K562 (cell line): Measurements from ENCODE around the gene PDK3. TPM values are rescaled to one million over a fixed set of nuclear protein-coding genes. Genes with fewer than 3 reads are reported as not detected.
A peak's percentile ranks its signal among the peaks of the same experiment; 100 is the strongest.

Experiments used
- ATAC-seq: fragments of 200-7000 bp; cut with Tn5 transposase; 3 replicates; pipeline ENCODE4 v1.9.1; 2020; ENCODE audit warnings: moderate library complexity
- BruUV-seq: library from RNA; stranded (reverse); fragments of 400-500 nt; replicated peaks from 2 replicates; lab custom pipeline; 2021; lab: Mats Ljungman, UMichigan
- CTCF ChIA-PET: fragments of 300-600 bp; formaldehyde crosslinking; extraction: SDS; loops from one replicate; lab custom pipeline; 2021; ENCODE audit warnings: low intra/inter-chr PET ratio; lab: Yijun Ruan, JAX
- POLR2A ChIA-PET: fragments of 300-600, 350-650 bp; sonication (Branson Sonifier 250); formaldehyde crosslinking; extraction: SDS; loops from one replicate; lab custom pipeline; 2021; ENCODE audit warnings: antibody characterized with exemption, inconsistent platforms; lab: Yijun Ruan, JAX
- DNase-seq, 4 experiments: peaks; one replicate each; pipeline versions ENCODE4 v3.0.0 to v3.0.0-alpha.2; 2011 to 2018; ENCODE audit warnings: low spot score in 3 of 4, mixed read lengths in 3 of 4; ENCODE audit errors: extremely low read depth in 1 of 4
- FAIRE-seq: peaks from 2 replicates; lab custom pipeline; 2011; peaks lifted over from hg19 to GRCh38; lab: Jason Lieb, UNC
- H2AFZ ChIP-seq: 2 replicates; pipeline ENCODE4 v1.6.0; 2011; ENCODE audit warnings: low read depth, low read length, control low read depth, inconsistent platforms
- H3K27ac ChIP-seq: fragments of 200-600 bp; 3 replicates; pipeline ENCODE4 v1.8.0; 2011; ENCODE audit warnings: low read depth, mild to moderate bottlenecking, control low read depth, inconsistent platforms, low read length, moderate library complexity, mixed read lengths; ENCODE audit errors: extremely low read depth
- H3K27me3 ChIP-seq, 2 experiments: fragments of 300-600 bp in 1 of 2; 2 replicates in 1 of 2; 3 replicates in 1 of 2; pipeline versions ENCODE4 v1.6.0 to v1.8.0; 2011; ENCODE audit warnings: inconsistent platforms in 2 of 2, low read length in 2 of 2, mild to moderate bottlenecking in 1 of 2, mixed read lengths in 1 of 2, moderate library complexity in 1 of 2; ENCODE audit not compliant: control insufficient read depth in 2 of 2, insufficient read depth in 2 of 2
- H3K36me3 ChIP-seq: fragments of 300-600 bp; 3 replicates; pipeline ENCODE4 v1.8.0; 2011; ENCODE audit warnings: mild to moderate bottlenecking, low read length, inconsistent platforms; ENCODE audit not compliant: control insufficient read depth, insufficient read depth
- H3K4me1 ChIP-seq, 2 experiments: fragments of 200-600 bp in 1 of 2; replicated peaks in 1 of 2; 2 replicates in 1 of 2; 3 replicates in 1 of 2; pipeline versions ENCODE4 v1.5.1 to v1.8.0; 2011; ENCODE audit warnings: inconsistent platforms in 2 of 2, low read length in 2 of 2, mild to moderate bottlenecking in 1 of 2, mixed read lengths in 1 of 2, moderate library complexity in 1 of 2; ENCODE audit not compliant: control insufficient read depth in 2 of 2, insufficient read depth in 2 of 2
- H3K4me2 ChIP-seq: 2 replicates; pipeline ENCODE4 v1.6.1; 2011; ENCODE audit warnings: low read length, control low read depth, inconsistent platforms, mixed read lengths; ENCODE audit not compliant: insufficient read depth
- H3K4me3 ChIP-seq: fragments of 200-600 bp; sonication (generic), shearing (Covaris generic); 2 replicates; pipeline ENCODE4 v1.5.1; 2016; ENCODE audit warnings: control low read depth, inconsistent platforms
- H3K79me2 ChIP-seq: fragments of 200-600 bp; 3 replicates; pipeline ENCODE4 v1.8.0; 2011; ENCODE audit warnings: low read length, inconsistent platforms; ENCODE audit not compliant: control insufficient read depth, insufficient read depth
- H3K9ac ChIP-seq, 2 experiments: 2 replicates each; pipeline versions ENCODE4 v1.6.0 to v1.6.1; 2011; ENCODE audit warnings: low read depth in 2 of 2, low read length in 2 of 2, control low read depth in 1 of 2, inconsistent platforms in 1 of 2, mild to moderate bottlenecking in 1 of 2, mixed read lengths in 1 of 2; ENCODE audit not compliant: insufficient read depth in 1 of 2
- H3K9me1 ChIP-seq: one replicate; pipeline ENCODE4 v1.6.0; 2011; ENCODE audit warnings: inconsistent platforms, mild to moderate bottlenecking, low read length, moderate library complexity; ENCODE audit not compliant: control insufficient read depth, insufficient read depth
- H3K9me3 ChIP-seq: replicated peaks from 2 replicates; pipeline ENCODE4 v1.5.1; 2011; ENCODE audit warnings: low read depth, low read length, inconsistent platforms; ENCODE audit not compliant: control insufficient read depth, insufficient read depth
- H4K20me1 ChIP-seq: replicated peaks from 2 replicates; pipeline ENCODE4 v1.6.1; 2011; ENCODE audit warnings: low read length, inconsistent platforms, mixed read lengths; ENCODE audit not compliant: control insufficient read depth, insufficient read depth
- ARID3A ChIP-seq: IDR thresholded peaks from 2 replicates; pipeline ENCODE4 v1.6.1; 2012; ENCODE audit warnings: low read depth, low read length, improper control_type of control experiment, borderline replicate concordance
- FOSL1 ChIP-seq: fragments of 200-800 bp; sonication (Bioruptor generic); conservative IDR thresholded peaks from 2 replicates; pipeline ENCODE4 v1.6.1; 2016; ENCODE audit warnings: missing genetic modification characterization, missing compliant biosample characterization
- HNRNPK ChIP-seq: fragments of 200-400 bp; formaldehyde crosslinking; IDR thresholded peaks from one replicate; pipeline ENCODE4 v1.6.1; 2018; ENCODE audit warnings: mild to moderate bottlenecking, low read depth, low read length; ENCODE audit not compliant: poor library complexity, severe bottlenecking
- HOMEZ ChIP-seq: fragments of 250-450 bp; sonication (Bioruptor Pico); IDR thresholded peaks from 2 replicates; pipeline ENCODE4 v1.4.0; 2020; ENCODE audit warnings: mild to moderate bottlenecking, moderate library complexity
- L3MBTL2 ChIP-seq: fragments of 450-650 bp; IDR thresholded peaks from 2 replicates; pipeline ENCODE4 v1.6.1; 2016; ENCODE audit warnings: mild to moderate bottlenecking, moderate library complexity
- NCOA1 ChIP-seq: fragments of 450-650 bp; IDR thresholded peaks from 2 replicates; pipeline ENCODE4 v1.6.1; 2016; ENCODE audit warnings: low read depth
- PHF21A ChIP-seq: fragments of 450-650 bp; IDR thresholded peaks from 2 replicates; pipeline ENCODE4 v1.6.1; 2017; ENCODE audit warnings: low read depth, borderline replicate concordance
- POLR2B ChIP-seq: fragments of 450-650 bp; IDR thresholded peaks from 2 replicates; pipeline ENCODE4 v1.6.1; 2018; ENCODE audit warnings: low read depth; ENCODE audit not compliant: partially characterized antibody
- SNAPC5 ChIP-seq: fragments of 250-450 bp; sonication (Bioruptor Pico); IDR thresholded peaks from 2 replicates; pipeline ENCODE4 v1.8.0; 2021; ENCODE audit warnings: moderate library complexity, mild to moderate bottlenecking, inconsistent platforms
- SP1 ChIP-seq: sonication (generic); formaldehyde crosslinking; IDR thresholded peaks from 2 replicates; pipeline ENCODE4 v1.8.1; 2022; ENCODE audit warnings: mild to moderate bottlenecking, missing genetic modification reagents
- STAG1 ChIP-seq: sonication (generic); formaldehyde crosslinking; IDR thresholded peaks from 2 replicates; pipeline ENCODE4 v1.5.0; 2020; ENCODE audit warnings: missing genetic modification reagents, borderline replicate concordance
- STAT5A ChIP-seq: IDR thresholded peaks from 2 replicates; pipeline ENCODE4 v1.6.1; 2012; ENCODE audit warnings: low read length, inconsistent platforms, borderline replicate concordance
- TCF3 ChIP-seq: sonication (generic); formaldehyde crosslinking; IDR thresholded peaks from 2 replicates; pipeline ENCODE4 v1.4.0; 2020; ENCODE audit warnings: mild to moderate bottlenecking, missing genetic modification reagents
- ZNF134 ChIP-seq: fragments of 250-450 bp; sonication (Bioruptor Pico); conservative IDR thresholded peaks from 2 replicates; pipeline ENCODE4 v1.4.0; 2020
- ZNF184 ChIP-seq: sonication (generic); formaldehyde crosslinking; IDR thresholded peaks from 2 replicates; pipeline ENCODE4 v1.5.0; 2020; ENCODE audit warnings: missing genetic modification reagents
- WGBS: fragments of 100-300 bp; shearing (Covaris generic); methylation state at CpG from one replicate; pipeline ENCODE4 v1.1.6; 2016; ENCODE audit warnings: low coverage, mixed read lengths; ENCODE audit not compliant: insufficient coverage; ENCODE audit errors: missing lambda C conversion rate; 5-methylcytosine and 5-hydroxymethylcytosine counted together
- in situ Hi-C: fragments of 300-500 bp; cut with MboI; formaldehyde crosslinking; loops from 4 replicates; pipeline ENCODE4 v1.15.0; 2018; ENCODE audit warnings: inconsistent platforms, mixed read lengths
- intact Hi-C: fragments of 100-400 bp; cut with micrococcal nuclease; formaldehyde crosslinking; loops from 2 replicates; pipeline ENCODE4 v1.14.2; 2022
- polyA plus RNA-seq, 8 experiments: library from polyadenylated mRNA; depleted of rRNA in 4 of 8; stranded (reverse) in 5 of 8; unstranded in 3 of 8; fragments of >200 nt; fragmentation: Nextera tagmentation in 2 of 8; fragmentation: Illumina TruSeq in 1 of 8; extraction: Ambion mirVana in 2 of 8; extraction: Trizol in 1 of 8; gene quantifications; 2 replicates each; pipeline versions ENCODE4 v1.2.1 to v1.2.3, GENCODE V29; 2011 to 2014; ENCODE audit warnings: inconsistent platforms in 1 of 8, missing spikeins in 1 of 8
- total RNA-seq, 7 experiments: library from RNA; depleted of rRNA in 6 of 7; stranded (reverse); fragments of >200 nt in 6 of 7; fragmentation: Illumina TruSeq in 2 of 7; extraction: Trizol in 2 of 7; gene quantifications; 2 replicates each; pipeline versions ENCODE4 v1.2.1 to v1.2.3, GENCODE V29; 2011 to 2021; ENCODE audit warnings: low replicate concordance in 1 of 7

Gene PDK3
- total and polyA plus RNA-seq, 9 of the 15 experiments (the other 6 are each of a cell fraction or from before 2014, with no cell fraction given) = 0.20 to 4.9 (median 0.95) TPM

- Histone ChIP-seq H3K4me2 (no peak overlapping the region), H3K9me3 (no peaks in the 10 kb centered on the region), H3K9me1 (no peaks in the 10 kb centered on the region), H3K9ac (no peak overlapping the region), H3K4me1 (no peaks in the 10 kb centered on the region), H3K79me2 (no peaks in the 10 kb centered on the region), H3K27me3 (no peaks in the 10 kb centered on the region; a peak in 1 of 5 replicates), H3K27ac (no peak overlapping the region)
- FAIRE-seq = no peak
- CTCF ChIA-PET = no interaction called here
- 0% methylated on average over 1 of the region's 1 CpG for WGBS
- no peak for ATAC-seq
- TF ChIP-seq STAT5A (no peak), FOSL1 (peak; percentile 23; the same call in 1 of the 2 replicates)
- TF ChIP-seq, all 486 proteins: peak for 1
- in situ Hi-C loops (no loop called here), intact Hi-C loops (no loop called here)
- Histone ChIP-seq H3K4me3 (no peak overlapping the region), H2AFZ (no peak overlapping the region), H4K20me1 (no peaks in the 10 kb centered on the region), H3K36me3 (no peaks in the 10 kb centered on the region)
- DNase-seq = peak in 1 of 4 experiments; percentile 3
- POLR2A ChIA-PET = interaction anchor here (0.6 kb wide), 1 partner anchor 31 kb away, joined by 3 read pairs; no protein-coding TSS in a partner anchor
- BruUV-seq = no TSS peak
These were observed 41.0 kb downstream of the PDK3 start for GRCh38 chrX:24506082-24506481.

GRCh38 chrX:24508375-24508774 is 43.3 kb downstream of the PDK3 start:
- Histone ChIP-seq H3K9me1 (no peaks in the 10 kb centered on the region), H3K4me1 (no peaks in the 10 kb centered on the region), H3K27me3 (no peaks in the 10 kb centered on the region; a peak in 1 of 5 replicates), H3K9ac (no peak overlapping the region), H4K20me1 (no peaks in the 10 kb centered on the region), H3K27ac (no peak overlapping the region), H3K79me2 (no peaks in the 10 kb centered on the region), H3K36me3 (no peaks in the 10 kb centered on the region), H3K9me3 (no peaks in the 10 kb centered on the region), H2AFZ (no peak overlapping the region), H3K4me3 (no peak overlapping the region), H3K4me2 (no peak overlapping the region)
- in situ Hi-C loops (no loop called here), intact Hi-C loops (no loop called here)
- DNase-seq (no peak), ATAC-seq (no peak), FAIRE-seq (no peak)
- ChIA-PET POLR2A (no interaction called here), CTCF (no interaction called here)
- BruUV-seq = no TSS peak
- 0% methylated on average over 7 of the region's 8 CpGs for WGBS
- TF ChIP-seq TCF3 (no peak), L3MBTL2 (no peak), SP1 (CRISPR knock-in tag) (no peak), HNRNPK (no peak), NCOA1 (no peak), PHF21A (no peak), ZNF184 (CRISPR knock-in tag) (no peak), HOMEZ (CRISPR knock-in tag) (no peak), SNAPC5 (CRISPR knock-in tag) (no peak), STAG1 (CRISPR knock-in tag) (no peak), POLR2B (no peak), ARID3A (no peak), ZNF134 (CRISPR knock-in tag) (no peak)
